GM18951 (cell line): ENCODE results near the gene PLEKHM3.

Experiments used
- POLR2A ChIP-seq: IDR thresholded peaks from 4 replicates; pipeline ENCODE4 v1.6.1; 2011; ENCODE audit warnings: mild to moderate bottlenecking; ENCODE audit not compliant: insufficient read length, insufficient read depth; ENCODE audit errors: extremely low read depth
- in situ Hi-C: fragments of 300-500 bp; cut with MboI; formaldehyde crosslinking; loops from one replicate; pipeline ENCODE4 v1.12.0; 2022; ENCODE audit warnings: low sequenced_read_pairs, mixed read lengths, inconsistent platforms; ENCODE audit not compliant: unreplicated experiment

PLEKHM3 gene

GRCh38 chr2:208017721-208018120 lies 7.6 kb downstream of the PLEKHM3 start:
- no peak for TF ChIP-seq POLR2A
- in situ Hi-C loops, result no loop called here

DNA sequence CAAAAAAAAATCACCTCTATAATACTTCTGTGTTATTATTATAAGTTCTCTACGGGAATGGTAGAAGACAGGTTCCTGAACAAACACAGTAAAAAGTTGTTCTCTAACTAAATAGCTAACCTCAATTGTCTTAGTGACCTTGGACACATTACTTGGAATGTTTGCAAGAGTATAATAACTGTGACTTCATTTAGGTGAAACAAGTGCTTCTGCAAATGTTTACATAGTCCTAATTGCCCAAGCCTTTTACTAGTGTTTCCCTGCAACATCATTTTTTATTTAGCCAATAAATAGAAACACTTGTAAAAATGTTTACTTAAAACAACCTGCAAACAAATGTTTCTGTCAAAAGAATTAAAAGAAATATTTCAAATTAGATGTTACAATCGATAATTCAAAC lies 9.9 kb downstream of the PLEKHM3 start:
- in situ Hi-C loops, result no loop called here
- no peak for TF ChIP-seq POLR2A

GRCh38 chr2:208013285-208014178 lies 11.8 kb downstream of the PLEKHM3 start:
- in situ Hi-C loops, result no loop called here

GRCh38 chr2:208012449-208012848 lies 12.9 kb downstream of the PLEKHM3 start:
- in situ Hi-C loops, result no loop called here
- no peak for TF ChIP-seq POLR2A

More at GRCh38 chr2:208013285-208014178, 11.8 kb downstream of the PLEKHM3 start:
- no peak for TF ChIP-seq POLR2A

GRCh38 chr2:208010506-208010905 lies 14.8 kb downstream of the PLEKHM3 start:
- no peak for TF ChIP-seq POLR2A
- in situ Hi-C loops, result no loop called here

DNA sequence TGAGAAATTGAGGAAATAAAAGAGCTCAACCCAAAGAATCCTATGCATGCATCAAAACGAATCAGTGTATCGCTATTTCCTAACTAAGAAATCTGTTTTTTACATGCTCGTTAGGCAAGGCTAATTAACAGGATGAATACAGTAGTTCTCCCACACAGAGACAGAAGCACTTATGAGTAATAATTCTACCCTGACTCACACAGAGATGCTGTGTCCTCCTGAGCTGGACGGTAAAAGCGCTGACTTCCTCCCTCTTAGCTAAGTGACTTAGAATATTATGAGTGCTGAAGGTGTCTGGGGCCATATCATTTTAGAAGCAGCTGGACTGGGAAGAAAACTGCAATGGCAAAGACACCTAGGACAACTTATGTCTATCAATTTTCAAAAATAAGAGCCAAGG lies 18.5 kb downstream of the PLEKHM3 start:
- TF ChIP-seq POLR2A, result no peak
- in situ Hi-C loops, result no loop called here

- in situ Hi-C loops, result no loop called here
- no peak for TF ChIP-seq POLR2A
Observed at GRCh38 chr2:208006337-208006736, 19.0 kb downstream of the PLEKHM3 start.

GRCh38 chr2:208001924-208002323 lies 23.4 kb downstream of the PLEKHM3 start:
- TF ChIP-seq POLR2A, result no peak
- in situ Hi-C loops, result no loop called here

GRCh38 chr2:208000701-208001395 lies 24.5 kb downstream of the PLEKHM3 start:
- no peak for TF ChIP-seq POLR2A
- in situ Hi-C loops, result no loop called here

GRCh38 chr2:207996848-207997247 lies 28.5 kb downstream of the PLEKHM3 start:
- in situ Hi-C loops, result no loop called here
- no peak for TF ChIP-seq POLR2A

GRCh38 chr2:207995887-207996286 lies 29.4 kb downstream of the PLEKHM3 start:
- TF ChIP-seq POLR2A, result no peak
- in situ Hi-C loops, result no loop called here

GRCh38 chr2:207993151-207993763 lies 32.1 kb downstream of the PLEKHM3 start:
- no peak for TF ChIP-seq POLR2A

DNA sequence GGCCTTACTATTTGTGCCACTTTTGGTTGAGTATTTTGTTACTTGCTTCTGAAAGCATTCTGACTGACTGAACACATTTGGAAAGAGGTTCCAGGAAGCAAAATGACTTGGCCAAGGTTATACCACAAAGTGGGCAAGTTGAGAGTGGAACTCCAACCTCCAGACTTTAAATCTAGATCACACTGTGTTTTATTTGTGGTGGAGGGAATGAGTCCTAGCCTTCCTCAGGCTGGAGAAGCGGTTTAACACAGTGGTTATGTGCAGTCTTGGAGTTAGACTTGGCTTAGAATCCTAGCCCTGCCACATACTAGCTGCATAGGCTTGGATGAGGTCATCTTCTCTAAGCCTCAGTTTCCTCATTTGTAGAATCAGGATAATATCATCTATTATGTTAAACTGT lies 33.4 kb downstream of the PLEKHM3 start:
- no peak for TF ChIP-seq POLR2A
- in situ Hi-C loops, result no loop called here

More at GRCh38 chr2:207993151-207993763, 32.1 kb downstream of the PLEKHM3 start:
- in situ Hi-C loops, result no loop called here
